OCI-M2 (cell line): ENCODE results near the gene GOLGA8J.
"Not testable (repeated sequence)": the region's sequence is repeated elsewhere in the genome, so short reads cannot be mapped to it uniquely, and the experiment has no call there.

ENCODE experiments used
- DNase-seq: peaks from one replicate; lab custom pipeline; 2025; ENCODE audit not compliant: unreplicated experiment; lab: John Stamatoyannopoulos, UW

GOLGA8J gene

GRCh38 chr15:30073915-30074314 lies 8.8 kb upstream of the GOLGA8J start:
- no peak for DNase-seq

DNA sequence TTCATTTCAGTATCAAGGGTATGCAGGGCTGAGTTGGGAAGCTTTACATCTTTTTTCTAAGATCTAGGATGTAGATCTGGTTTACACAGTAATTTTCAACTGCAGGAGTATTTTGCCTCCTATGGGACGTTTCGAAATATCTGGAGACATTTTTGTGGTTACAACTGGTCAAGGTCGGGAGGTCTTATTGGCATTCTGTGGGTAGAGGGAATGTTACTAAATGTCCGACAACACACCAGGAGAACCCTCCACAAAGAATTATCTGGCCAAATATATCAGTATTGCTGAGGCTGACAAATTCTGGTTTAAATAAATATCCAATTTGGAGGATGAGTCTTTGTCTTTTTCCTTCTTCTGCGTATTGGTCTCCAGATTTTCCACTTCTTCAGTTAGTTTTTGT lies 1.9 kb upstream of the GOLGA8J start:
- not testable (repeated sequence) for DNase-seq

DNA sequence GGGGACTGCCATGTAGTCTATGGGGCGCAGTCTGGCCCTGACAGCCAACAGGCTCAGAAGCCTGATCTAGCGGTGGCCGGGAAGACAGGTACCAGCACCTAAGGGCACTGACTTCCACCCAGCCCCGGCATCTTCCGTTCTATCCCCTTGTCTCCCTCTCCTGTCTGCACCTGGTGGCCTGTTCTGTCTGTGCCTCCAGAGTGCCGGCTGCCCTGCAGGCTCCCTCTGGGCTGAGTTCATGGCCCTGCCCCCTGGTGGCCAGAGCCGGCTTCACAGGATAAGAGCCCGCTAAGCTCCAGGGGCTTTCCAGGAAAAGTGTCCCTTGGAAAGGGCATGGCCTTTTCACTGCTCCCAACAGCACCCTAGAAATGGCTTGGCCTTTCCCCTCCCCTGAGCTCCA lies 15.1 kb downstream of the GOLGA8J start:
- DNase-seq: not testable (repeated sequence)

GRCh38 chr15:30102890-30103289 lies 20.1 kb downstream of the GOLGA8J start:
- DNase-seq: not testable (repeated sequence)

GRCh38 chr15:30103941-30104507 lies 21.3 kb downstream of the GOLGA8J start:
- DNase-seq: not testable (repeated sequence)

GRCh38 chr15:30110591-30110990 lies 27.8 kb downstream of the GOLGA8J start:
- not testable (repeated sequence) for DNase-seq

- DNase-seq: not testable (repeated sequence)
Observed at GRCh38 chr15:30130066-30130465, 47.3 kb downstream of the GOLGA8J start.

GRCh38 chr15:30134751-30135150 lies 52.0 kb downstream of the GOLGA8J start, which contains the start of gene GOLGA8T:
Gene GOLGA8T, plus strand, starts transcription at chr15:30135051. Its CDS starts 98 bp downstream, at chr15:30135149.
- DNase-seq: not testable (repeated sequence)
